Stomach (tissue), 4 donors: ENCODE measurements around the gene ADCY5.

ENCODE experiments used
- CTCF ChIP-seq, 7 experiments: fragments of 450-650 bp in 4 of 7; fragments of 200-600 bp in 3 of 7; sonication (generic) in 3 of 7; IDR thresholded peaks; one replicate each; pipeline ENCODE4 v1.5.1; 2016 to 2019; ENCODE audit warnings: antibody characterized with exemption in 7 of 7, control low read depth in 2 of 7, mild to moderate bottlenecking in 1 of 7
- POLR2A ChIP-seq, 4 donors: fragments of 450-650 bp; IDR thresholded peaks; one replicate each; pipeline ENCODE4 v1.6.1; 2016; ENCODE audit warnings: antibody characterized with exemption in 4 of 4, control low read depth in 2 of 4, mild to moderate bottlenecking in 1 of 4, moderate library complexity in 1 of 4

DNA sequence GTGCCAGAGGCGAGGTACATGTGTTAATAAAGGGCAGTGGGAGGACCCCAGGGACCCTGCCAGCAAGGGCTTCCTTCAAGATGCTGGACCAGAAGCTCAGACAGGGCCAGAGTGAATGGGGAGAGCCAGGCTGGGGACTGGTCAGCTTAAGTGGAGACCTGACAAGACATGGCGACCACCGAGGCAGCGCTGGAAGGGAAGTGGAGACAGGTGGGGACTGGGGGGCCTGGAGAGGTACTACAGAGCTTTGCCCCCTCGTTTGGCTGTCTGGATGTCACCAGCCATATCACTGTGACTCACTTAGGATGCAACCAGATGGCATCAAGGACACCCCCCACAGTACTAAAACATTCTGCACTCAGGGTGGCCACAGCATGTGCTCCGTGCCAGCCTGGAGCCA, 97.9 kb downstream of the ADCY5 start:
- TF ChIP-seq POLR2A (IDR thresholded peaks at IDR 0.05), result no peak
- TF ChIP-seq CTCF (IDR thresholded peaks at IDR 0.05), result no peak
